Measurements from ENCODE around the gene CHAF1A.

CHAF1A gene

DNA sequence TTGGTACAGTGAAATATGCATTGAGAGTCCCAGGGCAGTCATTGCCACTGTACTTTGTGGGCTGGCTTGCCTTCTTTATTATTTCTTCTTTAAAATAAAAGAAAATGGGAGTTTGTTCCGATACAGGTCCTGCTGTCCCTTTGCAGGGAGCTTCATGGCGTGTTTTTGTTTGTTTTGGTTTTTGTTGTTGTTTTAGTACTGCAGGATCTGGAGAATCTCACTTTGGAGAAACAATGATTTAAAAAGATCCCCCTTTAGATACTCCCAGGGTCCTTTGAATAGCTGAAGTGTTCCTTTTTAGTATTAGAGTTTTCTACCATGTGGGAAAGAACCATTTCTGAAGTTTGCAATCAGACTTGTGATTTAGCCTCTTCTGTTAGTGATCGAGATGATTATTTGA, 11.1 kb downstream of the CHAF1A start:
- no peak for FAIRE-seq

DNA sequence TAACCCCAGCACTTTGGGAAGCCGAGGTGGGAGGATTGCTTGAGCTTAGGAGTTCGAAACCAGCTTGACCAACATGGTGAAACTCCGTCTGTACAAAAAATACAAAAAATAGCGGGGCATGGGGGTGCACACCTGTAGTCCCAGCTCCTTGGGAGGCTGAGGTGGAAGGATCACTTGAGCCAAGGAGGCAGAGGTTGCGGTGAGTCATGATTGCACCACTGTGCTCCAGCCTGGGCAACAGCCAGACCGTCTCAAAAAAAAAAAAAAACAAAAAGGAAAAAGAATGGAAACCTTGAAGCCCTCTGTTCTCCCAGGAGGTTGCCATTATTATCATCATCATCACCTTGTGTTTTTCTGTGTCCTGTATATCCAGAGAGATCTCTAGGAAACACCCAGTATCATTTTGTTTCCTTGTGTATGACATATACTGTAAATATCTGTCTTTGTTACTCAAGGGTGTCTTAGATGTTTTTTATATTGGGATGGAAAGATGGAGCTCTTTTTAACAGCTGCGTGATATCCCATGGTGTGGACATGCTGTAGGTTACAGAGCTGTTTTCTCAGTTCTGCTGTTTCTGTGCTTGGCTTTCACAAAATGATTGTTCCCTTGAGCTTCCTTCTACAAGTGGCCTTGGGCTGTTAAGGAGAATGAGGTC, 11.8 kb downstream of the CHAF1A start:
- no peak for FAIRE-seq

DNA sequence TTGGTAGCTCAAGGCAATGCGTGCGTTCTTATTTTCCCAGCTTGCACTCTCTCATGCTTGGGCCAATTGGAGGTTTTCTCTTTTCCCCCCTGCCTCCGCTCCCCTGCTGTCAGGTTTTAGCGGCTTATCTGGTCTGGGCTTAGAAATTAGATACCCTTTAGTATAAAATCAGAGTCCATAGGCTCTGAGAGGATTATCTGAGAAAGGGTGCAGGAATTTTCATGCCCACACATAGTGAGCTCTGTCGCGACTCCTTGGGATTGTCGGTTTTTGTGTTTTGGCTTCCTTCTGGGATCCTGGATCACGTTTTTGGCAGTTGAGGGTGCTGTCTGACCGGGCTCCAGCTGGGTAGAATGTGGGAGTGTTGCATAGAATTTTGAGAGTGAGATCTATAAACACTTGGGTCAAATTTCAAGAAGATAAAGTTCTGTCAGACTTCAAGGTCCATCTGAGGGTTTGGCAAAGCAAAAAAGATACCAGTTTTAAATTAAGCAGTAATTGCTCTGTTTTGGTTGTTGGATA, 12.4 kb downstream of the CHAF1A start:
- FAIRE-seq, result no peak

DNA sequence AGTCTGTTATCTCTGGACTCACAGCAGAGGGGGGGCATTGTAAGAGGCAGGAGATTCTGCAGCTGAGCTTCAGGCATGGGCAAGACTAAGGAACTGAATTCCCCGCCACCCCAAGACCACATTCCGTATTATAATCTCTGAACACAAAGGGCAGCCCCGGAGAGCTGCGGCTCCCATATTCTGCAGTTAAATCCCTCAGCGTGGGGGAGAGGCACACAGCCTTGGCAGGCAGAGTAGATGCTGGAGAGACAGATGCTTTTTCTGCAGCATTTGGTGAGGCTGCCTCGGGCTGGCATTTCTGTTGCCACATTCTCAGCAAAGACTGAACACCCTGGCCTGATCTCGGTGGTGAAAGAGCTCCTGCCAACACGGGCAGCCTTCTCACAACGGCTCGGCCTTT, 12.9 kb downstream of the CHAF1A start:
- FAIRE-seq, result no peak

DNA sequence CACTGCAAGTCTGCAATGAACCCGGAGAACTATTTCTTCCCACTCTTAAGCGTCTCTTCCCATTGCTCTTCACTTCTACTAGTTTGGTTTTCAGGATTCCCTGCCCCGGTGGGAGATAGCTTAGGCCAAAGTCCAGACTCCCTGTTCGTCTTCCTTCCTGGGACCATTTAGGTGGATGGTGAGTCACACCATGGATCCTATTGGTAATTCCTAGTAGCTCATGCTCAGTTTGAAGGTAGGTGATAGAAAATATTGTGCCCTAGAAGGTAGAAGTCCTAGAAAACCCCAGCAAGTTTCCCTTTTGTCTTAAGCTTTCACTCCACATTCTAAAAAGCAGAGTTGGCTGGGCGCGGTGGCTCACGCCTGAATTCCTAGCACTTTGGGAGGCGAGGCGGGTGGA, 13.8 kb downstream of the CHAF1A start:
- no peak for FAIRE-seq

DNA sequence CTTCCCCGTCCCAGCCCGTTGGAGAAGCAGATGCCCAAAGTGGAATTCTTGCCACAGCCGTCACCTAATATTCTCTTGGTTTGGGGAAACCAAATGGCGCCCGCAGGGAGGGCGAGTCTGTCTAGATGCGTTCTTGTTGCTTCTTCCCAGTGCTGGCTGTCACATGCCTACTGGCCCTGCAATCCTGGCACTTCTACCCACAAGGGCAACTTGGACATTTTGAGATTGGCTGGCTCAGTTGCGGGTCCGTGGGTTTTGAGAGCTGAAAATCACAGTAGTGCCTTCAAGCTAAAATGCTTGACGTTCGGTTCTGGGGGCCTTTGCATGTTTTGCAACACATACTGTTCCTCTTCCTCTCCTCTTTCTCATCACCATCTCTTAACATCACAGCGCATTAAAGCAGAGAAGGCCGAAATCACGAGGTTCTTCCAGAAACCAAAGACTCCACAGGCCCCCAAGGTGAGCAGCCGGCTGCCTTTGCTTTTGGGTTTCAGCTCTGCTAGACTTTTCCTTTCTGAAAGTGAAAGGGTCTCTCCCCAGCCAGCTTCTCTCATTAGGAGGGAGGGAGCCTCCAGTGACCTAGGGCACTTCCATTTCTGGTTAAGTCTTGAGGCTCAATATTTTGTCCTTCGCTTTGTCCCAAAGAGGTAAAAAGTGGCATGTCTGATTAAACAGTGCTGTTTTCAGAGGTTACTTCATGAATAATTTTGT, 21.1 kb downstream of the CHAF1A start:
- FAIRE-seq, result no peak

DNA sequence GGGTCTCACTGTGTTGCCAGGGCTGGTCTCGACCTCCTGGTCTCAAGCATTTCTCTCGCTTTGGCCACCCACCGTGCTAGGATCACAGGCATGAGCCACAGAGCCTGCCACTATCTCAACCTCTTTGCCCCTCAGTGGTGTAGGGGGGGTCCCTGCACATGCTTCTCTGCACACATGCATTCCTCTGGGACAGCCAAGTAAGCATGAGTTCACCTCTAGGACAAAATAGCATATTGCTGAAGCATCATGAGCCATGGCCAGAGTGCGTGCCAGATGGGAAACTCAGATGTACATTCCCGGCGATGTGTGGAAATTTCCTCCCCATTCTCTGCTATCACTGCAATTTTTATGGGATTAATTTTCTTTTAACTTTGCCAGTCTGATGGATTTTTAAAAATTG, 23.1 kb downstream of the CHAF1A start:
- no peak for FAIRE-seq

DNA sequence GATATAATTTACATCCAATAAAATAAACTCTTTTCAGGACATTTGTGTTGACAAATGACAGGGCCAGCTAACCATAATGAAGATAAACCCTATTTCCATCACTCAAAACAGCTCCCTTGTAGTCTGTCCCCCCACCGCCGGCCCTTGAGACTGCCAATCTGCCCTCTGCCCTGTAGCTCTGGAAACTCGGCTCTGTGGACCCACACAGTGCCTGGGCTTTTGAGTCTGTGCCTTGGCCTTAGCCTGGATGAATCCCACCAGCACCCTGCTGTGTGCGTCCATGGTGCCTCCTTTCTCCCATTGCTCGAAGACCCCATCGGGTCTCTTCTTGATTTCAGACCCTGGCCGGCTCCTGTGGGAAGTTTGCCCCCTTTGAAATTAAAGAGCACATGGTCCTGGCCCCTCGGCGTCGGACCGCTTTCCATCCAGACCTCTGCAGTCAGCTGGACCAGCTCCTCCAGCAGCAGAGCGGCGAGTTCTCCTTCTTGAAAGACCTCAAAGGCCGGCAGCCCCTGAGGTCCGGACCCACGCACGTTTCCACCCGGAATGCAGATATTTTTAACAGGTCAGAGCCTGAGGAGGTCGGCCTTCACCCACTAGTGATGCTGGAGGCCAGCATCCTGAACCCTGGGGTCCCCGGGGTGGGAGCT, 26.0 kb downstream of the CHAF1A start:
- no peak for FAIRE-seq

DNA sequence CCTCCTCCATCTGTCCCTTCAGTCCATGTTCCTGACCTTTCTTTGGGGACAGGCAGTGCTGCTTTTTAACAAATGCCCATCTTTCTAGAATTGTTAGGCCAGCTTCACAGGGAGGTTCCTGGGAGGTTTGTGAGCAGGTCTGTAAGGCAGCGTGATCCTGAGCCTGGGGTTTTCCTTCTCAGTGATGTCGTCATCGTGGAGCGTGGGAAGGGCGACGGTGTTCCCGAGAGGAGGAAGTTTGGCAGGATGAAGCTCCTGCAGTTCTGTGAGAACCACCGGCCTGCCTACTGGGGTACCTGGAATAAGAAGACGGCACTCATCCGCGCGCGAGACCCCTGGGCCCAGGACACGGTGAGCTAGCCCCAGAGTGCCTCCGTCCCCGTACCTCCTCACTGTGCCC, 26.8 kb downstream of the CHAF1A start:
- no peak for FAIRE-seq

DNA sequence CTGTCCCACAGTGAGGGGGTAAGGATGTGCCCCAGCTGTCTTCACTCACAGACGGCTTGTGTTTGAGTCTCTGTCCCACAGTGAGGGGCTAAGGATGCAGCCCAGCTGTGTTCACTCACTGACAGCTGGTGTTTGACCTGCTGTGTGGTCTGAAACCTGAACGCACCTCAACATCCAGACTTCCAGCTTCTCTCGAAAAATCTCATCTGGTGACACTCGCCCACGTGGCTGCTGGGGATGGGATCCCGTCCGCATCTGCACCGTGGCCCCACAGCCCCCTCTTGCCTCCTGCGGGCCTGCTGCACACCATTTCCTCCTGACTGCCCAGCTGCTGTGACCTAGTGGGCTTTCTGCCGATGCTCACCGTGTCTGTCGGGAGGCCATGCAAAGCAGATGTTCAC, 27.3 kb downstream of the CHAF1A start:
- FAIRE-seq, result no peak

DNA sequence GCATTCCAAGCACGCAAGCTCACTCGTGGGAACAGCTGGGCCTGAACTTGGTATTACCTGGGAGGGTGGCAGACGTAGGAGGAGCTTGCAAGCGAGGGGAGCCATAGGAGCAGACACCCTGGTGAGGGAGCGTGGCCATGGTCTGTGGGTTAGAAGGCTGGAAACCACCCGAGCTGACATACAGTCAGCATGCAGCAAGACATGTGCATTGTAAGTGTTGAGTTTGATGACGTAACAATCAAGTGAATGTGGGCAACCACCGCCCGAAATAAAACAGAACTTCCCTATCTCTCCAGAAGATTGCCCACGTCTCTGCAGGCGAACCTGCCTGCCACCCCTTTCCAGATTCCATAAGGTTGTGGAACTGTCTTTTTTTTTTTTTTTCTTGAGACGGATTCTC, 28.3 kb downstream of the CHAF1A start:
- FAIRE-seq, result no peak

DNA sequence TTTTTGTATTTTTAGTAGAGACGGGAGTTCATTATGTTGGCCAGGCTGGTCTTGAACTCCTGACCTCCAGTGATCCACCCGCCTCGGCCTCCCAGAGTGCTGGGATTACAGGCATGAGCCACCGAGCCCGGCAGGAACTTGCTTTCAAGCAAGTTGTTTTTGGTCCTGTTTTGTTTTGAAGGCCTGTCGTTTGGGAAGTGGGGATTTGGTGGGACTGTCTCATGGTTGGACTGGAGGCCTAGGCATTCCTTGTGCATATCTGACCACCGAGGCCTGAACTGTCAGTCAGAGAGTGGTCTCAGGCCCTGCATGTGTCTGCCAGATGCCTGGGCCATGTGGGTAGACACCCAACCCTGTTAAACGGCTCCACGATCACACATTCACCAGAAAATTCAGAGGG, 28.9 kb downstream of the CHAF1A start:
- FAIRE-seq, result no peak

DNA sequence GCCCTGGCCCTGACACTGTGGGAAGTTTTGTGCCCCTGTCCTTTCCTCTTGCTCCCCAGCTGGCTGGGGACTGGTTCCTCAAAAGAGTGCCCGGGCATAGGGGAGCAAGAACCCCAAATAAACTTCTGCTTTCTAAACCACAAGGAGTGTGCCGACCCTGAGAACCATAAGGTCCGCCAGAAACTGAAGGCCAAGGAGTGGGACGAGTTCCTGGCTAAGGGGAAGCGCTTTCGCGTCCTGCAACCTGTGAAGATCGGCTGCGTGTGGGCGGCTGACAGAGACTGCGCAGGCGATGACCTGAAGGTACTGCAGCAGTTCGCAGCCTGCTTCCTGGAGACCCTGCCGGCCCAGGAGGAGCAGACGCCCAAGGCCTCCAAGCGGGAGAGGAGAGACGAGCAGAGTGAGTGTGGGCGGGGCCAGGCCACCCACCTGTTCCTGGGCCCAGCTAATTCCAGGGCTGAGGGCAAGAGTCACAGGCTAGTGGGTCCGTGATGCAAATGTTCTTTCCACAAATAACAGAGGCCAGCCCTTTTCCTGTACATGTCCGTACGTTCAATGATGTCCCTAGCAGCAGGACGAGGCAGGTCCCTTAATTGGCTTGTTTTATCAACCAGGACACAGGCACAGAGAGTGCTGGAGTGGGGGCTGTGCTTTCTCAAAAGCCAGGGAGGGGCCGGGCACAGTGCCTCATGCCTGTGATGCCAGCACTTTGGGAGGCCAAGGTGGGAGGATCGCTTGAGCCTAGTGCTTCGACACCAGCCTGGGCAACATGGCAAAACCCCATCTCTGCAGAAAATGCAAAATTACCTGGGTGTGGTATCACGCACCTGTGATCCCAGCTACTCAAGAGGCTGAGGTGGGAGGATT, 29.6 kb downstream of the CHAF1A start:
- FAIRE-seq, result no peak

DNA sequence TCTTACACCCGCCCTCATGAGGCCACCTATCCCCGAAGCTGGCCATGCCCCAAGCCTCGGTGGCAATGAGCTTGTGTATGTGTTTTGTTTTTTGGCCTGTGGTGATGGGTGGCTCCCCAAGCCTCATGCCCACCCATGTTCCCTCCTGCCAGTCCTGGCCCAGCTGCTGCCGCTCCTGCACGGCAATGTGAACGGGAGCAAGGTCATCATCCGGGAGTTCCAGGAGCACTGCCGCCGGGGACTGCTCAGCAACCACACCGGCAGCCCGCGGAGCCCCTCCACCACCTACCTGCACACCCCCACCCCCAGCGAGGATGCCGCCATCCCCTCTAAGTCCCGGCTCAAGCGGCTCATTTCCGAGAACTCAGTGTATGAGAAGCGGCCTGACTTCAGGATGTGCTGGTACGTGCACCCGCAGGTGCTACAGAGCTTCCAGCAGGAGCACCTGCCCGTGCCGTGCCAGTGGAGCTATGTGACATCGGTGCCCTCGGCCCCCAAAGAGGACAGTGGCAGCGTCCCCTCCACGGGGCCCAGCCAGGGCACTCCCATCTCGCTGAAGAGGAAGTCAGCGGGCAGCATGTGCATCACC, 30.6 kb downstream of the CHAF1A start:
- no peak for FAIRE-seq

DNA sequence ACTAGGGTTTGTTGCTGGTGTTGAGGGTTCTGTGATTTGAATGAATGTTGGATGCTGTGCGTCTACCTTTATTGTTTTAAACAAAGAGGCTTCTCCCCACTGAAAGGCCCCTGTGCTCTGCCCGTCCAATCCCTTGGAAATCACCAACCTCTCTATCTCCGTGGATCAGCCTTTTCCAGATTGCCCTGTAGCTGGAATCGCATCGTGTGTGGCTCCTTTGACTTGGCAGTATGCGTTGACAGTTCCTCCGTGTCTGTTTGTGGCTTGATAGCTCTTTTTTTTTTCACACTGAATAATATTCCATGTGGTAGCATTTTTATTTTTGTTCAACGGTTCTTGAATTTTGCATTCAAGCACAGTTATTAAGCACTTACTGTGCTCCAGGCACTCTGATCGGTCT, 32.0 kb downstream of the CHAF1A start:
- FAIRE-seq, result no peak

DNA sequence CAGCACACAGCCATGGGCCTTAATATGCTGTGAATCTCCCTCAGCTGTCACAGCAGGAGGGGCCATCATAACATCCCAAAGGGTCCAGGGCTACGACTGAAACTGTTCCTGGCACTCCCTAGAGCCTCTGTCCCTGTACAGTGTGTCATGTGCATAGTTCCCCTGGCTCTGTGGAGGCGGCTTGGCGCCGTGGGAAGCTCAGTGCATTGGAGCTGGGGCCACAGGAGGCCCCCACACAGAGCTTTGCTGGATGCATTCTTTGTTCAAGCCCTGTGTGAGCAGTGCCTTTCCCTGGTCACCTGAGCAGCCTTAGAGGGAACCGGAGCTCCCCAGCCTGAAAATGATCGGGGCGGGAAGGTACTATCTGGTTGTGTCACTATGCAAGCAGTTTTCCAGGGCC, 33.8 kb downstream of the CHAF1A start:
- FAIRE-seq, result no peak

DNA sequence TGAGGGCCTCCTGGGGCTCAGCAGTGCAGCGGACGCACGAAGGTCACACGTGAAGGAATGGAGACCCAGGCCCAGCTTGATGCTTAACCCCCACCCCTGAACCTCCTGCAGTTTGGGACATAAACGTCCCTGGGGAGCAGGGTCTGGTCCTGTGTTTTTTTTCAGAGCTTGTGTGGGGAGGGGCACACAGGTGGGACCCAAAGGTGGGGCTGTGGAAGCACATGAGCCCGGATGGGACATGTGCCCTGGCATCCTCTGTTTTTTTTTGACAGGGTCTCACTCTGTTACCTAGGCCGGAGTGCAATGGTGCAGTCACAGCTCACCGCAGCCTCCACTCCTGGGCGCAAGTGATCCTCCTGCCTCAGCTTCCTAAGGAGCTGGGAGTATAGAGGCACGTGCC, 34.7 kb downstream of the CHAF1A start:
- no peak for FAIRE-seq

DNA sequence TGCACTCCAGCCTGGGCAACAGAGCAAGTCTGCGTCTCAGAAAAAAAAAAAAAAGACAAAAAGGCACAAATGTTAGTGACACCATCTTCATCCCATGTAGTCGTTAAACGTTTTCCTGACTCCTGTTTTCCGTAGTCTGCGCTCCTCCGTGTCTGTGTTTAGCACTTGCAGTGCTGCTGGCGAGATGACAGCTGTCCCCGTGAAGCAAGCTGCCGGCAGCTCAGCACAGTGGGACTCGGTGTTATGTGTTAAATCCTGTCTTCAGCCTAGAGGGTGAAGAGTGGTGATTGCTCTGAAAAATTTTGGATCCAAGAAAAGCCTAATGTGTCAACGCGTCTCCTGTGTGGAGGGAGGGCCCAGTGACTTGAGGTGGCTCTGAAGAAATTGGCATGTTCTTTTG, 36.8 kb downstream of the CHAF1A start:
- FAIRE-seq, result no peak

DNA sequence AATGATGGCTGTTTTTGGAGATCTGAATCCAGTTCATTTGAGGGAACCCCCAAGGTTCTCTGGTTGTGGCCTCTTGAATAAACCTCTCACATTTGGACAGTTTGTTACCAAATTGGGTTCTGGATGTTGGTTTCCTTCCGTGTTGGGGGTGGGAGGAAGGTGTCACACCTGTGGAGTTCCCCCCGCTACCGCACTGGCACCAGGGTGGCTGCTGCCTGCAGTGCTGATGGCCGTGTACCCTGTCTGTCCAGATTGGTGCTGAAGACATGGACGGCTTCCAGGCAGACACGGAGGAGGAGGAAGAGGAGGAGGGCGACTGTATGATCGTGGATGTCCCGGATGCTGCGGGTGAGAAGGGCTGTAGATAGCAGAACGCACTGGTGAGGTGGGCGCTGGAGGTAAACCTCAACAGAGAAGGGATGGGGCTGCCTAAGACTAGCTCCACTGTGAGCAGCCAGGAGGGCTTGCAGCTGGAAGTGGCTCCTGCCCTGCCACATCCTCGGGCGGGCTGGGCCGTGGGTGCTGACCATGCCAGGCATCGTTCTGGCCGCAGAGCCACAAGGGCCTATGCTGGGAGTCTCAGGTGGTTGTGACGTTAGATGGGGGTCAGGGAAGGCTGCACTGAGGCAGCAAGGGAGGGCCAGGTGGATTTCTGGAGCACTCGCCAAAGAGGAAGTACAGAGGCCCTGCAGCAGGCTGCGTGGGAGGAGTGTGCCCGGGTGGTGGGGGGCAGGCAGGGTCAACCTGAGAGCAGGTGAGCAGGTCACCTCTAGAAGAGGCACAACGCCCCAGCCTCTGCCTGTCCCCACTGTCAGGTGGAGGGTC, 39.8 kb downstream of the CHAF1A start:
- no peak for FAIRE-seq

DNA sequence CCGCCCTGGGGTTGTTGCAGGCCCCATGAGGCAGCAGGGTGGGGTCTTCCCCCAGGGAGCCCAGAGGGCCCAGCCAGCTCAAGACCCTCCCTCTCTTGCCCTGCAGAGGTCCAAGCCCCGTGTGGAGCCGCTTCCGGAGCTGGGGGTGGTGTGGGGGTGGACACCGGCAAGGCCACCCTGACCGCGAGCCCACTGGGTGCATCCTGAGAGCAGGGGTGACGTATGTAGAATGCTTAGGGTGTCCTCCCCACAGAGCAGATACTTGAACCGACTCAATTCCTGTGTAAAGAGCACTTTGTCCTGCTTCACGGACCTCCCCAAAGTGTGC, 40.3 kb downstream of the CHAF1A start:
- no peak for FAIRE-seq

DNA sequence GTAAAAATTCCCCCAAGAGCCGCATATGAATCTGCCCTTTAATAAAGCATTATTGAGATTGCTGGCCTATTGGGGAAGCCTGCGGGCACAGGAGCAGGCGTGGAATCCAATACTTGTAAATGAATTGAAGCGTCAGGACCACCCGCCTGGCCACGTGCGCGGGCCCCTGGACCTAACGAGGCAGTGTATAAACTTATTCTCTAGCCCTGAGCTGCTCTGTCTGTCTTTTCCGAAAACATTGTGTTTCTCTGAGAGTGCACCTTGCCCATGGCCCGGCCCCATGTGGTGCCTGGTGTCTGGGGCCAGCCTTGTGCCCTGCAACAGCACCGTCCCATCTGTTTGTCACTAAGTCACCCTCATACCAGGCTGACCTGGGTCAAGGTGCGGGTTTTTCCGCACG, 40.7 kb downstream of the CHAF1A start:
- FAIRE-seq, result no peak

Data from A204.1 (cell line).